ENCODE results near the gene NOP53. TPM values are rescaled to one million over a fixed set of nuclear protein-coding genes. Genes with fewer than 3 reads are reported as not detected.
A peak's percentile ranks its signal among the peaks of the same experiment; 100 is the strongest.

The NOP53 gene
- total and polyA plus RNA-seq, 9 of the 15 experiments (the other 6 are each of a cell fraction or from before 2014, with no cell fraction given) = 6.5 to 274 (median 145) TPM

DNA sequence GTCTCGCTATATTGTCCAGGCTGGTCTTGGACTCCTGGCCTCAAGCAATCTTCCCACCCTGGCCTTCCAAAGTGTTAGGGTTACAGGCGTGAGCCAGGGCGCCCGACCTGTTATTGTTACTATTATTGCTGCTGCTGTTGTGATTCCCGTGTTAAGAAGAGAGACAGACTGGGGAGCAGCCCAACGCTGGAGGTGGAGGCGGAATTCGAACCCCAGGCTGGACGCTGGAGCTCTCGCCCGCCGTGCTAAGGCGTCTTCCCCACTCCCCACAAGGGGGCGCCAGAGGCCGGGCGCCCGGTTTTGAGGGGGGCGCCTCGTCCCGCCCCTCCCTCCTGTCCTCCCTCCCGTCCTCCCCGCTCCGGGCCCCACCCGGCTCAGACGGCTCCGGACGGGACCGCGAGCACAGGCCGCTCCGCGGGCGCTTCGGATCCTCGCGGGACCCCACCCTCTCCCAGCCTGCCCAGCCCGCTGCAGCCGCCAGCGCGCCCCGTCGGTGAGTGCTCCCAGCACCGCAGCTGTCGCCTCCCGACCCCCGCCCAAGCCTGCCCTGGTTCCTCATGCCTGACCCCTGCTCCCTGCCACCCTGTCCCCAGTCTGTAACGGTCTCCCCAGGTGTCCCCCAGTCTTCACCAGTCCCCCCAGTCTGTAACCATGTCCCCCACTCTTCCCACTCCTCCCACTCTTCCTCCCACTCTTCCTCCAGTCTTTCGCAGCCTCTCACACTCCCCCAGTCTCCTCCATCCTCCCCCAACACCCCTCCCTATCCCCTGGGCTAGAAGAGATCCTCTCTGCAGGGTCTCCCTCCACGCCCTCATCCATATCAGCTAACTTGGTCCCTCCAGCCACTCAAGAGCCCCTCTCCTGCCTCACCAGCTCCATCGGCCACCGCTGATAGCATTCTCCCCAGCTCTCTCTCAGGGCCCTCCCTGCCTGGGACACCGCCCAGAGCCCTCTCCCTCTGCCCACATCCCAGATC, 32.0 kb upstream of the NOP53 start, which contains the start of gene EHD2 (continued):
- TF ChIP-seq, protein P1, sequence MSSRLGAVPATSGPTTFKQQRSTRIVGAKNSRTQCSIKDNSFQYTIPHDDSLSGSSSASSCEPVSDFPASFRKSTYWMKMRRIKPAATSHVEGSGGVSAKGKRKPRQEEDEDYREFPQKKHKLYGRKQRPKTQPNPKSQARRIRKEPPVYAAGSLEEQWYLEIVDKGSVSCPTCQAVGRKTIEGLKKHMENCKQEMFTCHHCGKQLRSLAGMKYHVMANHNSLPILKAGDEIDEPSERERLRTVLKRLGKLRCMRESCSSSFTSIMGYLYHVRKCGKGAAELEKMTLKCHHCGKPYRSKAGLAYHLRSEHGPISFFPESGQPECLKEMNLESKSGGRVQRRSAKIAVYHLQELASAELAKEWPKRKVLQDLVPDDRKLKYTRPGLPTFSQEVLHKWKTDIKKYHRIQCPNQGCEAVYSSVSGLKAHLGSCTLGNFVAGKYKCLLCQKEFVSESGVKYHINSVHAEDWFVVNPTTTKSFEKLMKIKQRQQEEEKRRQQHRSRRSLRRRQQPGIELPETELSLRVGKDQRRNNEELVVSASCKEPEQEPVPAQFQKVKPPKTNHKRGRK (tag; IDR thresholded peaks at IDR 0.05) = no peak
- TF ChIP-seq, protein P2, sequence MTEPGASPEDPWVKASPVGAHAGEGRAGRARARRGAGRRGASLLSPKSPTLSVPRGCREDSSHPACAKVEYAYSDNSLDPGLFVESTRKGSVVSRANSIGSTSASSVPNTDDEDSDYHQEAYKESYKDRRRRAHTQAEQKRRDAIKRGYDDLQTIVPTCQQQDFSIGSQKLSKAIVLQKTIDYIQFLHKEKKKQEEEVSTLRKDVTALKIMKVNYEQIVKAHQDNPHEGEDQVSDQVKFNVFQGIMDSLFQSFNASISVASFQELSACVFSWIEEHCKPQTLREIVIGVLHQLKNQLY (CRISPR knock-in tag; conservative IDR thresholded peaks at IDR 0.05) = no peak
- TF ChIP-seq, protein P3, sequence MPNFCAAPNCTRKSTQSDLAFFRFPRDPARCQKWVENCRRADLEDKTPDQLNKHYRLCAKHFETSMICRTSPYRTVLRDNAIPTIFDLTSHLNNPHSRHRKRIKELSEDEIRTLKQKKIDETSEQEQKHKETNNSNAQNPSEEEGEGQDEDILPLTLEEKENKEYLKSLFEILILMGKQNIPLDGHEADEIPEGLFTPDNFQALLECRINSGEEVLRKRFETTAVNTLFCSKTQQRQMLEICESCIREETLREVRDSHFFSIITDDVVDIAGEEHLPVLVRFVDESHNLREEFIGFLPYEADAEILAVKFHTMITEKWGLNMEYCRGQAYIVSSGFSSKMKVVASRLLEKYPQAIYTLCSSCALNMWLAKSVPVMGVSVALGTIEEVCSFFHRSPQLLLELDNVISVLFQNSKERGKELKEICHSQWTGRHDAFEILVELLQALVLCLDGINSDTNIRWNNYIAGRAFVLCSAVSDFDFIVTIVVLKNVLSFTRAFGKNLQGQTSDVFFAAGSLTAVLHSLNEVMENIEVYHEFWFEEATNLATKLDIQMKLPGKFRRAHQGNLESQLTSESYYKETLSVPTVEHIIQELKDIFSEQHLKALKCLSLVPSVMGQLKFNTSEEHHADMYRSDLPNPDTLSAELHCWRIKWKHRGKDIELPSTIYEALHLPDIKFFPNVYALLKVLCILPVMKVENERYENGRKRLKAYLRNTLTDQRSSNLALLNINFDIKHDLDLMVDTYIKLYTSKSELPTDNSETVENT (CRISPR knock-in tag; IDR thresholded peaks at IDR 0.05) = no peak
- TF ChIP-seq, protein P4, sequence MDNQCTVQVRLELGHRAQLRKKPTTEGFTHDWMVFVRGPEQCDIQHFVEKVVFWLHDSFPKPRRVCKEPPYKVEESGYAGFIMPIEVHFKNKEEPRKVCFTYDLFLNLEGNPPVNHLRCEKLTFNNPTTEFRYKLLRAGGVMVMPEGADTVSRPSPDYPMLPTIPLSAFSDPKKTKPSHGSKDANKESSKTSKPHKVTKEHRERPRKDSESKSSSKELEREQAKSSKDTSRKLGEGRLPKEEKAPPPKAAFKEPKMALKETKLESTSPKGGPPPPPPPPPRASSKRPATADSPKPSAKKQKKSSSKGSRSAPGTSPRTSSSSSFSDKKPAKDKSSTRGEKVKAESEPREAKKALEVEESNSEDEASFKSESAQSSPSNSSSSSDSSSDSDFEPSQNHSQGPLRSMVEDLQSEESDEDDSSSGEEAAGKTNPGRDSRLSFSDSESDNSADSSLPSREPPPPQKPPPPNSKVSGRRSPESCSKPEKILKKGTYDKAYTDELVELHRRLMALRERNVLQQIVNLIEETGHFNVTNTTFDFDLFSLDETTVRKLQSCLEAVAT (IDR thresholded peaks at IDR 0.05) = 0 out of 4 replicates have a peak, but pooled peaks of 1 of the 2 experiments have one; percentile 43
- TF ChIP-seq PHF21A (IDR thresholded peaks at IDR 0.05; ENCODE audit: borderline replicate concordance, low read depth) (0 out of 2 replicates have a peak, but pooled peaks have one; percentile 0), ZNF197 (CRISPR knock-in tag; IDR thresholded peaks at IDR 0.05; ENCODE audit: low read depth) (no peak), PRMT5 (CRISPR knock-in tag; IDR thresholded peaks at IDR 0.05) (no peak), NUFIP1 (IDR thresholded peaks at IDR 0.05; ENCODE audit: partially characterized antibody) (no peak), ZNF121 (CRISPR knock-in tag; conservative IDR thresholded peaks at IDR 0.05) (peak; percentile 98), MEF2D (tag; conservative IDR thresholded peaks at IDR 0.05; ENCODE audit: low read depth) (no peak), NCOA6 (IDR thresholded peaks at IDR 0.05) (no peak; the same call in 1 of the 2 replicates), TBP (optimal IDR thresholded peaks at IDR 0.05; ENCODE audit: low read depth, low read length) (peak; percentile 62)
- TF ChIP-seq, protein P5, sequence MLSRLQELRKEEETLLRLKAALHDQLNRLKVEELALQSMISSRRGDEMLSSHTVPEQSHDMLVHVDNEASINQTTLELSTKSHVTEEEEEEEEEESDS (CRISPR knock-in tag; IDR thresholded peaks at IDR 0.05) = no peak
- TF ChIP-seq, protein P6, sequence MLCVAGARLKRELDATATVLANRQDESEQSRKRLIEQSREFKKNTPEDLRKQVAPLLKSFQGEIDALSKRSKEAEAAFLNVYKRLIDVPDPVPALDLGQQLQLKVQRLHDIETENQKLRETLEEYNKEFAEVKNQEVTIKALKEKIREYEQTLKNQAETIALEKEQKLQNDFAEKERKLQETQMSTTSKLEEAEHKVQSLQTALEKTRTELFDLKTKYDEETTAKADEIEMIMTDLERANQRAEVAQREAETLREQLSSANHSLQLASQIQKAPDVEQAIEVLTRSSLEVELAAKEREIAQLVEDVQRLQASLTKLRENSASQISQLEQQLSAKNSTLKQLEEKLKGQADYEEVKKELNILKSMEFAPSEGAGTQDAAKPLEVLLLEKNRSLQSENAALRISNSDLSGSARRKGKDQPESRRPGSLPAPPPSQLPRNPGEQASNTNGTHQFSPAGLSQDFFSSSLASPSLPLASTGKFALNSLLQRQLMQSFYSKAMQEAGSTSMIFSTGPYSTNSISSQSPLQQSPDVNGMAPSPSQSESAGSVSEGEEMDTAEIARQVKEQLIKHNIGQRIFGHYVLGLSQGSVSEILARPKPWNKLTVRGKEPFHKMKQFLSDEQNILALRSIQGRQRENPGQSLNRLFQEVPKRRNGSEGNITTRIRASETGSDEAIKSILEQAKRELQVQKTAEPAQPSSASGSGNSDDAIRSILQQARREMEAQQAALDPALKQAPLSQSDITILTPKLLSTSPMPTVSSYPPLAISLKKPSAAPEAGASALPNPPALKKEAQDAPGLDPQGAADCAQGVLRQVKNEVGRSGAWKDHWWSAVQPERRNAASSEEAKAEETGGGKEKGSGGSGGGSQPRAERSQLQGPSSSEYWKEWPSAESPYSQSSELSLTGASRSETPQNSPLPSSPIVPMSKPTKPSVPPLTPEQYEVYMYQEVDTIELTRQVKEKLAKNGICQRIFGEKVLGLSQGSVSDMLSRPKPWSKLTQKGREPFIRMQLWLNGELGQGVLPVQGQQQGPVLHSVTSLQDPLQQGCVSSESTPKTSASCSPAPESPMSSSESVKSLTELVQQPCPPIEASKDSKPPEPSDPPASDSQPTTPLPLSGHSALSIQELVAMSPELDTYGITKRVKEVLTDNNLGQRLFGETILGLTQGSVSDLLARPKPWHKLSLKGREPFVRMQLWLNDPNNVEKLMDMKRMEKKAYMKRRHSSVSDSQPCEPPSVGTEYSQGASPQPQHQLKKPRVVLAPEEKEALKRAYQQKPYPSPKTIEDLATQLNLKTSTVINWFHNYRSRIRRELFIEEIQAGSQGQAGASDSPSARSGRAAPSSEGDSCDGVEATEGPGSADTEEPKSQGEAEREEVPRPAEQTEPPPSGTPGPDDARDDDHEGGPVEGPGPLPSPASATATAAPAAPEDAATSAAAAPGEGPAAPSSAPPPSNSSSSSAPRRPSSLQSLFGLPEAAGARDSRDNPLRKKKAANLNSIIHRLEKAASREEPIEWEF (CRISPR knock-in tag; IDR thresholded peaks at IDR 0.05) = no peak
